DMS53 (cell line): ENCODE measurements around the gene FCMR.

Experiments used
- DNase-seq: peaks from one replicate; lab custom pipeline; 2025; lab: John Stamatoyannopoulos, UW

Gene FCMR

DNA sequence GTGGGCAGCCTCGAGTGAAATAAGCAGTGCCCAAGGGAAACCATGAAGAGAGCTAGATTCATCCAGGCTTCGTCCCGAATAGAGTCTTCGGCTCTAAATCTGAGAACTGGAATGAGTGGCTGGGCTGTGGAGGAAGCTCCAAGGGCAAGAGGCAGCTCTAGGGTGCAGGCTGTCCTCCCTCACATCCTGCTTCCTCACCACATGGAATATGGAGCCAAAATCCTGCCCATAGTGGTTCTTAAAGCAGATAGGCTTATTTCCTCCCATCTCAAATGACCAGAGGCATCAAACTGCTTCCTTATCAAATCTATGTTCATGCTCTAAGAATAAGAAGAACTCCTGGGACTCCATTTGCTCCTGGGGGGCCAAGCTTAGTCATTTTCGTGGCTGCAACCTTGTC is 22.0 kb downstream of the FCMR start:
- no peak for DNase-seq

DNA sequence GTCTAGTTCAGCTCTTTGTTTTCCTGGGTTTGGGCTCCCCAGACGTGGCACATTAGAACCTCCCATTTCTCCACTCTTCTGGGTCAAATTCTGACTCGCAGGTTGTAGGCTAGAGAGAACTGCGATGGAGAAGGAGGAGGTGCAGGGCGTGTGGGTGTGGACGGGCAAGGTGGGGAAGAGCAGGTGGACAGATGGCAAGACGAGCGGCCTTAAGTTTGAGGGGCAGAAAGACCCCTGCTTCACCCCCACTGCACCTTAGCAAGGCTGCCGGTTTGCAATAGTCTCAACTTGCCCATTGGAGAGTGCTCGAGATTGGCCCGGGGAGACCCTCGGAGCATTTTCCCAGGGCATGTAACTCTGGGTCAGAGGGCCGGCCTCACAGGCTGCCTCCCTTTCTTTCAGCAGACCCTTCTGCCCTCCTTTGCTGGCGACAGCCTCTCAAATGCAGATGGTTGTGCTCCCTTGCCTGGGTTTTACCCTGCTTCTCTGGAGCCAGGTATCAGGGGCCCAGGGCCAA is 22.8 kb downstream of the FCMR start:
- DNase-seq: no peak

DNA sequence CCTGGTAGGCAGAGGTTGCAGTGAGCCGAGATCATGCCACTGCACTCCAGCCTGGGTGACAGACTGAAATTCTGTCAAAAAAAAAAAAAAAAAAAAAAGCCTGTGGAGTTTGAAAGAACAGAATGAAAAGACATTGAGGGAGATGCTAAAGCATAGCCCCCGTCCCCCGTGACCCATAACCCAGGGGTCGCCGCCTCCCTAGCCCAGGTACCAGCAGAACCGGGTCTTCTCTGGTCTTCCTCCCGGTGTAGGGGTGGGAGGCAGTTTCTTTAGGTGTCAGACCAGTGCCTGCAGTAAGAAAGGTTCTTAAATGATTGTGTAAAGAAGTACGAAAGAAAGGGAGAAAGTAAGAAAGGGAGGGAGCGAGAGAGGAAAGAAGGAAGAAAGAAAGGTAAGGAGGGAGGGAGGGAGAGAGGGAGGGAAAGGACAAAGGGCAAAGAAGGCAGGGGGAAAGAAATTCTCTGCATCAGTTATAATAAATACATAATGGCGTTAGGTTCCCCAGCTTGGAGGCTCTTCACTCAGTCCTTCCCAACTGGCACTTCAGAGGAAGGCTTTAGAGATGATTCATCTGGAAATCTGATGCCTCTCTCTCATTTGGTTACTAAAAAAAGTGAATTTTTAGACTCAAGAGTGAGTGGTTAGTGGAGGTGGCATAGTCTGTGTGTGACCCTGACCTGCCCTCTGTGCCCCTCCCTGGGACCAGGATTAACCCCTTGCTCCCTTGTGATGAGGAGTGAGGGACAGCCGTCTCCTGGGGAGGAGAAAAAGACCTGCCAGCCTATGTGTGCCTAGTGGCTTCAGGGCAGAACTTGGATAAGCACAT is 23.4 kb downstream of the FCMR start:
- peak; percentile 84 for DNase-seq

DNA sequence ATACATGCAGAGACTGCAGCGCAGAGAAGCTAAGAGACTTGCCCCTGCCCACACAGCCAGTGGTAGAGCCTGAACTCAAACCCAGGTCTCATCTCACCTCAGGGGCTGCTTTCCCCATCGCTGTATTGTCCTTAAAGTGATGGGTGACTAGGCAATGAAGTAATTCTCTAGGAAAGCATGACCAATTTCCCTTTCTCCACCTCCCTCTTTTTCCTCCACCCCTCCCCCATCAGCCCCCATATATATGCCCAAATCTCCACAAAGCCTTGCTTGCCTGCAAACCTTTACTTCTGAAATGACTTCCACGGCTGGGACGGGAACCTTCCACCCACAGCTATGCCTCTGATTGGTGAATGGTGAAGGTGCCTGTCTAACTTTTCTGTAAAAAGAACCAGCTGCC is 24.6 kb downstream of the FCMR start, which contains the start of gene IL24:
Gene IL24 (plus strand): TSS at position 269 of the 400 bp plus-strand sequence. CDS start 390 bp downstream, outside the sequence.
- DNase-seq: no peak

DNA sequence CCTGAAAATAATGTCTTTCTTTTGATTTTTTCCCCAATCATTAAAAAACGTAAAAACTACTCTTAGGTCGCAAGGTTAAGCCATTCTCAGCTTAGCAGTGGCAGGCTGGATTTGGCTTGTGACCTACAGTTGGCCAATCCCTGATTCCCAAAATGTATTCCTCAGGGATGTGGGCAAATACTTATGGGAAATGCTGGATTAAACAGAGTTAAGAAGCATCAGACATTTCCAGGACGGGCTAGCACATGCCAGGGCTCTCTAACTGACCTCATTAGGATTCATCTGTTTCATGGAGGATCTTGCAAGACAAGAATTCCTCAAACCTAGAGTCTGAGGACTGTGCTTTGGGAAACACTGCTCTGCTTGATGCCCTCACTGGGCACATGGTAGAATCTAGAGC is 25.5 kb downstream of the FCMR start:
- no peak for DNase-seq

DNA sequence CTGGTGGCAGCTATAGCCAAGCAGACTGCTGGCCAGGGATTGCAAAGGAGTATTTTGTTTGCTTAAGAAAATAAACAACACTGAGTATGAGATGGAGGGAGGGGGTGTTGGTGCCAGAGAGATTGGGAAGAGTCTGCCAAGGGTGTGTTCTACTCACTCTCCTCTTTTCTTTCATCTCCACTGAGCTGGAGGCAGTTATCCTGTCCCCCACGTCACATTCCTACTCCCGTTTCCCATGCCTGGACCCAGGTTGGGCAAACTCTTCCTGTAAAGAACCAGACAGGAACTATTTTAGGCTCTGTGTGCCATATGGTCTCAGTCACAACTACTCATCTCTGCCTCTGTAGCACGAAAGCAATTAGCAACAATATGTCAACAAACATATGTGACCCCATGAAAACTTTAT is 25.9 kb downstream of the FCMR start:
- peak; percentile 91 for DNase-seq

DNA sequence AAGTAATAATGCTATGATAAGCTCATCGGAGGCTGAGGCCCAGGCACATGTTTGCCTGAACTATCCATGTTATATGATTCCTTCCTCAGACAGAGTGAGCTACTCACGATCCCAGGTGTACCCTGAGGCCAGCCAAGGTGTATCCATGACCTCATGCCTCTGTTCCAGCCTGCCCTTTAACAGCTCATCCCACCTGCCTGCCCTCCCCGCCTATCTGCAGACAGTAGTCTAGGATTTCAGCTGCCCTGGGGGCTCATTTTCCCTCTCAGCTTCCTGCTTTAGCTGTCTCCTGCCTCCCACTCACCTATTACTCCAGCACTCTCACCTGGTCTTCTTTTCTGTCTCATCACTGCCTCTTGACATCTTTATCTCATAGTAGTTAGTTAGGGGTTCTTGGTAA is 26.4 kb downstream of the FCMR start:
- DNase-seq: peak; percentile 96

DNA sequence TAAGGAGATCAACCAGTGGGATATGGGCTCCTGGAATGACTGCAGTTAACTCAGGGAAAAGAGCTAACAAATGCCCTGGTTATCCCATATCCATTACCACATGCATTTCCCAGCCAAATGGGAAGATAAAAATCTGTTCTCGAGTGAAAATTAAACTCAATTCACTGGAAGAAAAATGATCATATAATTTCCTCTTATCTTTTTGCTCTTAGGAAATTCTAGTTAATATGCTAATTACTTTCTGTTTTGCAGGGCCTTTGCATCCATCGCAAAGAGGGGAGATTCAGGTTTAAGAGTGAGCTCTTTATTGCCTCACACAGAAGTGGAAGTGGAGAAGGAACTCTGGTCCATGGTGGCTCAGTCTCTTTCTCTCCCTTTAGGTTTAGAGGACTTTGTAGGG is 28.4 kb downstream of the FCMR start:
- DNase-seq: no peak

DNA sequence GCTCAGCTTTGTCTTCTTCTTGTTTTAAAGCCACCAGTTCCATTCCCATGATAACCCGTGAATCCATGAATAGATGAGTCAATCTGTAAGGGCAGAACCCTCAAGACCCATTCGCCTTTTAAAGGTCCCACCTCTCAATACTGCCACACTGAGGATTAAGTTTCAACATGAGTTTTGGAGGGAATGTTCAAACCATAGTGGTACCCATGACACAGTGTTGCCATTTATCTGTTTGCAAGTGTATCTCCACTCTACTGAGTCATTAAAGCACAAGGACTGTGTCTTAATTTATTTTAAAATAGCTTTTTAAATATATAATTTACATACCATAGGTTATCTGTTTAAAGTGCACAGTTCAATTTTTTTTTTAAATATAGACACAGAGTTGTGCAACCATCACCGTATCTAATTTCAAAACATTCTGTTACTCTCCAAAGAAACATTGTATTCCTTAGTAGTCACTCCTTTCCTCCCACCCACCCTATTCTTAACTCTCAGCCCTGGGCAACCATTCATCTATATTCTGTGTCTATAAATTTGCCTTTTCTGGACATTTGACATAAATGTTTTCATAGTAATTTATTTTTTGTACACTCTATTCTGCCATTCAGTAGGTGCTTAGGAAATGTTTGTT is 29.3 kb downstream of the FCMR start:
- DNase-seq: no peak

DNA sequence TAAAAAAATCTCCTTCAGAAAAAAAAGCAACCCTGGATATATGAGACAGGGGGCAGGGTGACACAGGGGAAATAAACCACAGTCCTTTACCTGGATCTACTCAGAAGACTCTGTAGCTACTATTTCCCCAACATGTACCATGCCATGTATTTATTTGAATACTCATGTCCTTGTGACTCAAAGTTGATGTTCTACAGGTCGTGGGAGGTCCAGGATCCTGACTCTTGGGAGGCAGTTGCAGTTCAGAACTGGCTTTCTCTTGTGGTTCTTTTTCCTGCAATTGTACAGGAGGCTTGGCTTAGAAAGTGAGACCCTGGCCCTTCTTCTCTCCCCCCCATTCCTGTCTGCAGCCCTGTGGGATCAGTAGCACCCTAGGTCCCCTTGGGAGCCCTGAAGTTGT is 30.3 kb downstream of the FCMR start:
- DNase-seq: no peak

DNA sequence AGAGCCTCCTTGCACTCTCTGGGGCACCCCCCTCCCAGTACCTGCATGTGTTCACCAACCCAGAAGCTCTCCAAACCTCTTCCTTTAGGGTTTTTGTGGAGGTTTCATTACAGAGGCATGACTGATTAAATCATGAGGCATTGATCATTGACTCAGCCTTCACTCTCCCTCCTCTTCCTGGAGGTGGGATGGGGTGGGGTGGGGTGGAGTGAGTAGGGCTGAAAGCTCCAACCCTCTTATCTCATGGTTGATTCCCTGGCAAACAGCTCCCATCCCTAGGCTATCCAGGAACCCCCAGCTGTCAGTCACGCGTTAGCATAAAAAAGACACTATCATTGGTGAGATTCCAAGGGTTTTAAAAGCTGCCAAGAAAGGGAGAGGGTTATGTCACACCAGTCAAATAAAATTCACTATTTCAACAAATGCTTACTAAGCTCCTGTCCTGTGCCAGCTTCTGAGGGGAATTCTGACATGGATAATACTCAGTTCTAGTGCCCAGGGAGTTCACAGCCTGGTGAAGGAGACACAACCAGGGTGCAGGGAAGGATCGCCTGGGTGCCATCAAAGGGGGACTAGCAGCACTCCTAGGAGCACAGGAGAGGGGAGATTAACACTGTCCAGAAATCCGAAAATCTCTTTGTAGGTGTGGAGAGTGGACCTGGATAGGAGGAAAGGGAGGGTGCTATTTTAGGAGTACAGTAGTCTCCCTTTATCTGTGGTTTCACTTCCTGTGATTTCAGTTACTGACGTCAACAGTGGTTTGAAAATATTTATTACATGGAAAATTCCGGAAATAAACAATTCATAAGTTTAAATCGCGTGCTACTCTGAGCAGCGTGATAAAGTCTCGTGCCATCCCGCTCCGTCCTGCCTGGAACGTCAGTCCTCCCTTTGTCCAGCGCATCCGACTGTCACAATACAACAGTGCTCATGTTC is 31.3 kb downstream of the FCMR start:
- DNase-seq: no peak

DNA sequence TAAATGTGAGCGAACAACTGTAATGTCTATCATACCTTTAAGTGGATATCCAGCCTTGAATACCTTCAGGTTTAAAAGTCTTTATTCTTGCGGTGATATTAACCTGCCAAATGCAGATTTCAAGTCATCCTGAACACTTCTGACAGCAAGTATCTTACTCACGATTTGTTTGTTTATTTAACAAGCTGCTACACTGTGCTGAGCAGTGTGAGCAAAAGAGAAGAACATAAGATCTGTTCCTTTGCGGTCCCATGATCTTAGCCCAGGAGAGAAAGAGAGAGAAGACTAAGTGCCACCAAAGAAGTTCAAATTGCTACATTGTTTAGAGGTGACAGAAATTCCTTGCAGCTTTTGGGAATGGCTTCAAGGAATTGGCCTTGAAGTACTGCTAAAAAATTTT is 34.0 kb downstream of the FCMR start:
- peak; percentile 63 for DNase-seq

DNA sequence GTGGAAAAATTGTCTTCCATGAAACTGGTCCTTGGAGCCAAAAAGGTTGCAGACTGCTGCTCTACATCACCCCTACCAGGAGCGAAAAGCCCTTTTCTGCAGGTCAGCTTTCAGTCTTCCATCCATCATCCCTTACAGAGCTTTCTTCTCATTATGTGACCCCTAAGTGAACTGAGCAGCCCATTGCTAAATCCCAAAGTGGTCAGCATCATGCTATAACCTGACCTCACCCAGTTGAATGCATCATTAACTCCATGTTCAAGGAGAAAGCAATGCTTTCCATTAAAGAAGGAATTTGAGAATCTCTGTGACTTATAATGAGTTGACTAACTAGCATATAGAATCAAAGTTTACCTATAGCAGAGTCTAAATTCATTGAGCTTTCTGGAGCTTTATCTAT is 34.9 kb downstream of the FCMR start:
- DNase-seq: no peak

DNA sequence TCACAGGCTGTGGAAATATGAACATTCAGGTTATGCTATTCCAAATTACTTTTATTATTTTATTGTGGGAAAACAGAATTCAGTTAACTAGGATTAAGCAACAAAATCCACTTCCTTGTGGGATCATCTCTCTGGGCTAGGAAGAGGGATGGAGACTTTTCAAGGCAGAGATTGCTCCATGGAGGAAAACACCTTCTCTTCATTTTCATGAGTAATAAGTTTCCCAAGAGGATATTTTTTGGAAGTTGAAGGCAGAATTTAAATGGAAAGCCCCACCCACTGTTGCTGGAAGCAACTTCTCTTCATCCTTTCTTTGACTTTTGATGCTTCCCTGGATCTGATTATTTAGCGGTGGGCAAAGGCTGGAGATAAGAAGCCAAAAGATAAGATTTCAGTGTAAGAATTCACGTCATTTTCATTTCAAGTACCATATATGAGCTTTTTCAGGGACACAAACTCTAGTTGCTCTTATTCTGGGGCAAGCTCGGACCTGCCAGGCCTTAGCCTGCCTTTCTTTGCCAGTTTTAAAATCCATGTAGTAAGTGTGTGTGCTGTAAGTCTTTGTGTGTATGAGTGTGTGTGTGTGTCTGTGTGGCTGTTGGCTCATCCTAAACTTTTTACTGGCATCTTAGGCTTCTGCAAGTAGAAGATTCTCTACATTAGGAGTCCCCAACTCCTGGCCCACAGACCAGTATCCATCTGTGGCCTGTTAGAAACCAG is 36.2 kb downstream of the FCMR start:
- DNase-seq: no peak

DNA sequence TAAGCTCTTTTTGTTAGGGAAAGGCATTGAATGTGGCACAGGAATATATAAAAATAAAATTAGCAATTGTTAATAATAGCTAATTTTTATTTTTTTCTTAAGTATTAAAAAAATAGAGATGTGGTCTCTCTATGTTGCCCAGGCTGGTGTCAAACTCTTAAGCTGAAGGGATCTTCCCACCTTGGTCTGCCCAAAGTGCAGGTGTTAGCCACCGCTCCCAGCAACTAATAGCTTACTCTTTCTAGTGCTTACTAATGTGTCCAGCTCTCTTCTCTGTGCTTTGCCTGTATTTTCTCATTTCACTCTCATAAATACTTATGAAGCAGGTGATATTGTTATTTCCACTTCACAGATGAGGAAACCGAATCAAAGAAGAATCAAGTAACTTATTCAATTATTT is 37.9 kb downstream of the FCMR start:
- DNase-seq: no peak

DNA sequence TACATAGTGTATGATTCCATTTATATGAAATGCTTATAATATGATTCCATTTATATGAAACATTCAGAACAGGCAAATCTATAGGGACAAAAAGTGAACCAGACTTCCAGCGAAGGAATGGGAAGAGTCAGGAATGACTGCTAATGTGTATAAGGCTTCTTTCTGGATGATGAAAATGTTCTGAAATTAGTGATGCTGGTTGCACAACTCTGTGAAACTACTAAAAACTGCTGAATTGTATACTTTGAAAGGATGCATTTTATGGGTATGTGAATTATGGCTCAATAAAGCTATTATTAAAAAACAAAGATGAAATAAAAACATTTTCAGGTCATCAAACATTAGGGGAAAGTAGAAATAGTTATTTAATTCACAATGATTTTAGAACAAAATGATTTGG is 38.6 kb downstream of the FCMR start:
- DNase-seq: no peak

DNA sequence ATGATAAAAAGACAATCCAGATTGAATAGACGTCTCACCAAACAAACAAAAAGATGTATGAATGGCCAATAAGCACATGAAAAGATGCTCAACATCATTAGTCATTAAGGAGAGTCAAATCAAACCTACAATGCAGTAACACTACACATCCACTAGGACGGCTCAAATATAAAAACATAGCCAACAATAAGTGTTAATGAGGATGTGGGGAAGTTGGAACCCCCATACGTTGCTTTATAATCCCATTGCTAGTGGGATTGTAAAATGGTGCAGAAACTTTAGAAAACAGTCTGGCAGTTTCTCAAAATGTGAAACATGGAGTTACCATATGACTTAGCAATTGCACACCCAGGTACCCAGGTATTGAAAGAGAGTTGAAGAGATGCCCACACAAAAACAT is 39.2 kb downstream of the FCMR start:
- DNase-seq: no peak

DNA sequence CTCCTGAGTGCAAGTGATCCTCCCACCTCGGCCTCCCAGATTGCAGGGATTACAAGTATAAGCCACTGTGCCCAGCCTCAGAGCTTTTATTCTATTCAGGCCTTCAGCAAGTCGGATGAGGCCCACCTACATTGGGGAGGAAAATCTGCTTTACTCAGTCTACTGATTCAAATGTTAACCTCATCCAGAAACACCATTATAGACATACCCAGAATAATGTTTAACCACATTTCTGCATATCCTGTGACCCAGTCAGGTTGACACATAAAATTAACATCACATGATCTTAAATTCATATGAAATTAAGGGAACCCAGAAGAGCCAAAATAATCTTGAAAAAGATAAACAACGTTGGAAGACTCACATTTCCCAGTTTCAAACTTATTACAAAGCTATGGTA is 41.4 kb downstream of the FCMR start:
- no peak for DNase-seq

DNA sequence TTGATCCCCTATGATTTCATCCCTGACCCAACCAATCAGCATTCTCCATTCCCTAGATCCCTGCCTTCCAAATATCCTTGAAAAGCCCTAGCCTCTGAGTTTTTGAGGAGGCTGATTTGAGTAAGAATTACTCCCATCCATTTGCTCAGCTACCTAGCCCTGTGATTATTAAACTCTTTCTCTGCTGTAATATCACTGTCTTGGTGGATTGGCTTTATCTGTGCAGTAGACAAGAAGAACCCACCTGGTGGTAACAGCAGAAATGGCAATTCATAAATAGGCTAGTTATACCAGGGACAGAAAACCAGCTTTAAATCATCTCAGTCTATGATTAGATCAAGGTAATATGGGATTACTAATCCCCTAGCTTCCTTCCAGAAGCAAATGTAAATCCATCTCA is 43.3 kb downstream of the FCMR start:
- DNase-seq: peak; percentile 61

DNA sequence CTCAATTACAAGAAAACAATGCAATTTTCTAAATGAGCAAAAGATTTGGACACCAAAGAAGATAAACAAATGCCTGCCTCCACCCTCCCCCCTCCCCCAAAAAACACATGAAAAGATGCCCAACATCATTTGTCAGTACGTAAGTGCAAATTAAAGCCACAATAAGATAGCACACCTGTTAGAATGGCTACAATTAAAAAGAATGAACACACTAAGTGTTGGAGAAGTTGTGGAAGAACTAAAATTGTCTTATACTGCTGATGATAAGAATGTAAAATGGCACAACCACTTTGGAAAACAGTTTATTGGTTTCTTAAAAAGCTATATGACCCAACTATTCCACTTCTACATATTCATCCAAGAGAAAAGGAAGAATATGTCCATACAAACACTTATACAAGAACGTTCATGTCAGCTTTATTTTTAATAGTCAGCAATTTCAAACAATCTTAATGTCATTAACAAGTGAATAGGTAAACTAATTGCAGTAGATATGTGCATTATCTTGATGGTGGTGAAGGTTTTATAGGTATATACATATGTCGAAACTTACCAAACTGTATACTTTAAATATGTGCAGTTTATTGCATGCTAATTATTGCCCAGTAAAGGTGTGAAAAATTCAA is 45.9 kb downstream of the FCMR start:
- DNase-seq: no peak

DNA sequence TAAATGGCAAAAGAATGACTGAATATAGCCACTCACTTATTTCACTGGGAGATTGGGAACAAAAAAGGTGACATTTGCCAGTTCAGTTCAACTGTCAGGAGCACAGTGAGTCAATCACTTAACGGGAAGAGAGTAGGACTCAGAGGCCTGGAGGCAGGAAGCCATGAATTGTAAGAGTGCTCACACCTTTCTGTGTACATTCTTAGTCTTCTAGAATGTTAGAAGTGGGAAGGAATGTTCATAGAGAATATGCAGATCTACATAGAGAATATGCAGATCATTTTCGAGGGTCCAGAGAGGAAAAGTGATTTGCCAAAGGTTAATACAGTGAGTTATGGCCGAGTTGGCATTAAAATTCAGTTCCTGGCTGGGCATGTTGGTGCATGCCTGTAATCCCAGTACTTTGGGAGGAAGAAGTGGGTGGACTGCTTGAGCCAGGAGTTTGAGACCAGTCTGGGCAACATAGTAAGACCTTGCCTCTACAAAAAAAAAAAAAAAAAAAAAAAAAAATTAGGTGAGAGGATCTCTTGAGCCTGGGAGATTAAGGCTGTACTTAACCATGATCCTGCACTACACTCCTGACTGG is 48.0 kb downstream of the FCMR start:
- no peak for DNase-seq
